GM18498 (cell line): Measurements from ENCODE around the gene THRB.
A peak's percentile ranks its signal among the peaks of the same experiment; 100 is the strongest.

ENCODE experiments used
- ATAC-seq: cut with Tn5 transposase; IDR thresholded peaks from one replicate; pipeline ENCODE4 v1.9.1; 2021; ENCODE audit warnings: mild to moderate bottlenecking, moderate library complexity; ENCODE audit not compliant: unreplicated experiment

The THRB gene

GRCh38 chr3:24494618-24495325, at the start of gene THRB:
TSS of gene THRB (minus strand) at chr3:24494850.
- ATAC-seq: peak; percentile 62

GRCh38 chr3:24541935-24542334, 47.3 kb upstream of the THRB start:
- ATAC-seq: peak; percentile 47

GRCh38 chr3:24540821-24541220, 46.2 kb upstream of the THRB start:
- ATAC-seq: no peak

GRCh38 chr3:24539699-24540098, 45.0 kb upstream of the THRB start:
- no peak for ATAC-seq

- ATAC-seq: no peak
Measured at GRCh38 chr3:24538891-24539290, 44.2 kb upstream of the THRB start.

- ATAC-seq: no peak
Measured at GRCh38 chr3:24533561-24534193, 39.0 kb upstream of the THRB start.

GRCh38 chr3:24530471-24530870, 35.8 kb upstream of the THRB start:
- no peak for ATAC-seq

- ATAC-seq: no peak
Measured at GRCh38 chr3:24529210-24529609, 34.6 kb upstream of the THRB start.

GRCh38 chr3:24526640-24527212, 32.1 kb upstream of the THRB start:
- no peak for ATAC-seq

- ATAC-seq: no peak
Measured at GRCh38 chr3:24525557-24525956, 30.9 kb upstream of the THRB start.

GRCh38 chr3:24525022-24525421, 30.4 kb upstream of the THRB start:
- ATAC-seq: no peak

- no peak for ATAC-seq
Measured at GRCh38 chr3:24523988-24524727, 29.5 kb upstream of the THRB start.

- ATAC-seq: no peak
Measured at GRCh38 chr3:24523215-24523614, 28.6 kb upstream of the THRB start.

GRCh38 chr3:24522146-24522579, 27.5 kb upstream of the THRB start:
- no peak for ATAC-seq

GRCh38 chr3:24521420-24522145, 26.9 kb upstream of the THRB start:
- ATAC-seq: no peak

GRCh38 chr3:24520976-24521419, 26.3 kb upstream of the THRB start:
- no peak for ATAC-seq

GRCh38 chr3:24520101-24520495, 25.4 kb upstream of the THRB start:
- no peak for ATAC-seq

- no peak for ATAC-seq
Measured at GRCh38 chr3:24519368-24520100, 24.9 kb upstream of the THRB start.

- ATAC-seq: no peak
Measured at GRCh38 chr3:24518990-24519367, 24.3 kb upstream of the THRB start.

GRCh38 chr3:24514119-24514518, 19.5 kb upstream of the THRB start:
- ATAC-seq: no peak
